Measurements from ENCODE around the gene TAAR5.
"Not testable (repeated sequence)": the region's sequence is repeated elsewhere in the genome, so short reads cannot be mapped to it uniquely, and the experiment has no call there.

DNA sequence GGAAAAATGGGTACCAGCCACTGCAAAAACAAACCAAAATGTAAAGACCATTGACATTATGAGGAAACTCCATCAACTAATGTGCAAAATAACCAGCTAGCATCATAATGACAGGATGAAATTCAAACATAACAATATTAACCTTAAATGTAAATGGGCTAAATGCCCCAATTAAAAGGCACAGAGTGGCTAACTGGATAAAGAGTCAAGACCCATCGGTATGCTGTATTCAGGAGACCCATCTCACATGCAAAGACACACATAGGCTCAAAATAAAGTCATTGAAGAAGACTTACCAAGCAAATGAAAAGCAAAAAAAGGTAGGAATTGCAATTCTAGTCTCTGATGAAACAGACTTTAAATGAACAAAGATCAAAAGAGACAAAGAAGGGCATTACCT, 47.6 kb upstream of the TAAR5 start:
- TF ChIP-seq EZH2 (optimal IDR thresholded peaks at IDR 0.05; ENCODE audit: low read depth, low read length) = not testable (repeated sequence)
- TF ChIP-seq, protein P1, sequence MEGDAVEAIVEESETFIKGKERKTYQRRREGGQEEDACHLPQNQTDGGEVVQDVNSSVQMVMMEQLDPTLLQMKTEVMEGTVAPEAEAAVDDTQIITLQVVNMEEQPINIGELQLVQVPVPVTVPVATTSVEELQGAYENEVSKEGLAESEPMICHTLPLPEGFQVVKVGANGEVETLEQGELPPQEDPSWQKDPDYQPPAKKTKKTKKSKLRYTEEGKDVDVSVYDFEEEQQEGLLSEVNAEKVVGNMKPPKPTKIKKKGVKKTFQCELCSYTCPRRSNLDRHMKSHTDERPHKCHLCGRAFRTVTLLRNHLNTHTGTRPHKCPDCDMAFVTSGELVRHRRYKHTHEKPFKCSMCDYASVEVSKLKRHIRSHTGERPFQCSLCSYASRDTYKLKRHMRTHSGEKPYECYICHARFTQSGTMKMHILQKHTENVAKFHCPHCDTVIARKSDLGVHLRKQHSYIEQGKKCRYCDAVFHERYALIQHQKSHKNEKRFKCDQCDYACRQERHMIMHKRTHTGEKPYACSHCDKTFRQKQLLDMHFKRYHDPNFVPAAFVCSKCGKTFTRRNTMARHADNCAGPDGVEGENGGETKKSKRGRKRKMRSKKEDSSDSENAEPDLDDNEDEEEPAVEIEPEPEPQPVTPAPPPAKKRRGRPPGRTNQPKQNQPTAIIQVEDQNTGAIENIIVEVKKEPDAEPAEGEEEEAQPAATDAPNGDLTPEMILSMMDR (IDR thresholded peaks at IDR 0.05; ENCODE audit: low read length) = not testable (repeated sequence)
